ENCODE results near the gene WDR90. TPM values are rescaled to one million over a fixed set of nuclear protein-coding genes. Genes with fewer than 3 reads are reported as not detected.

The WDR90 gene
- total RNA-seq, 4 donors from 2014 or later = 29.8 to 154 (median 73.6) TPM

DNA sequence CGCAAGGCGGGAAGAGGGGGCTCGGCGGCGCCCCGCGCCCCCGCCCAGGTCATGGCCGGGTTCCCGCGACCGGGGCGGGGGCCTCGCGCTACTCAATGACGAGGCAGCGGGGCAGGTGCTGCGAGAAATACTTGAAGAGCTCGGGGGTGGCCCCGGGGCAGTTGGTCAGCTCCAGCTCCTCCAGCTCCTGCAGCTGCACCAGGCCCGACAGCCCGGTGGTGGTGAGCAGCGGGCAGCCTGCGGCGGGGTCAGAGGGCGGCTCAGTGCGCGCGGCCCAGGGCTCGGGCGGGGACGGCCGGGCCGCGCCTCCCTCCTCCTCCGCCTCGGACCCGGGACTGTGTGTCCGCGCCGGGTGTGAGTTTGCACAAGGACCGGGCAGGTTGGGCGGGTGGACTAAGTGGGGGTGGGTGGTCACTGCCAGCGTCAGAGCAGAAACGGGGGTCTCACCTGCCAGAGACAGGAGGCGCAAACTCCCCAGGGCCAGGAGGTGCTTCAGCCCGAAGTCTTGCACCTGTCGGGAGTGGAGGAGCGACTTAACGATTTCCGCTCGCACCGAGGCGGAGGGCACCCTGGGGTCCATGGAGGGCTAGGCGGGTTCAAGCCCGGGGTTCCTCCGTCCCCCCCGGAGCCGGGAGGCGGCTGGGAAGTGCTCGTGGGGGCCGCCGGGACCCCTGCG is 45.2 kb downstream of the WDR90 start:
- TF ChIP-seq, protein P1, sequence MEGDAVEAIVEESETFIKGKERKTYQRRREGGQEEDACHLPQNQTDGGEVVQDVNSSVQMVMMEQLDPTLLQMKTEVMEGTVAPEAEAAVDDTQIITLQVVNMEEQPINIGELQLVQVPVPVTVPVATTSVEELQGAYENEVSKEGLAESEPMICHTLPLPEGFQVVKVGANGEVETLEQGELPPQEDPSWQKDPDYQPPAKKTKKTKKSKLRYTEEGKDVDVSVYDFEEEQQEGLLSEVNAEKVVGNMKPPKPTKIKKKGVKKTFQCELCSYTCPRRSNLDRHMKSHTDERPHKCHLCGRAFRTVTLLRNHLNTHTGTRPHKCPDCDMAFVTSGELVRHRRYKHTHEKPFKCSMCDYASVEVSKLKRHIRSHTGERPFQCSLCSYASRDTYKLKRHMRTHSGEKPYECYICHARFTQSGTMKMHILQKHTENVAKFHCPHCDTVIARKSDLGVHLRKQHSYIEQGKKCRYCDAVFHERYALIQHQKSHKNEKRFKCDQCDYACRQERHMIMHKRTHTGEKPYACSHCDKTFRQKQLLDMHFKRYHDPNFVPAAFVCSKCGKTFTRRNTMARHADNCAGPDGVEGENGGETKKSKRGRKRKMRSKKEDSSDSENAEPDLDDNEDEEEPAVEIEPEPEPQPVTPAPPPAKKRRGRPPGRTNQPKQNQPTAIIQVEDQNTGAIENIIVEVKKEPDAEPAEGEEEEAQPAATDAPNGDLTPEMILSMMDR (IDR thresholded peaks at IDR 0.05) = no peak
- no peak for TF ChIP-seq POLR2A (IDR thresholded peaks at IDR 0.05)
- no peaks in the 10 kb centered on the region for H3K9me3 ChIP-seq
- peaks cover 0 to 33% (median 25%) of the 10 kb centered on the region in 4 donors for H3K4me1 ChIP-seq
- DNase-seq = no peak
- H3K36me3 ChIP-seq = no peaks in the 10 kb centered on the region
- peak overlapping the region in 1 of 4 donors; percentile 60 for H3K27ac ChIP-seq
- peaks cover 0 to 28% of the 10 kb centered on the region in 2 donors for H3K27me3 ChIP-seq
- H3K4me3 ChIP-seq = peak overlapping the region; percentile 37 to 58 (median 50)

DNA sequence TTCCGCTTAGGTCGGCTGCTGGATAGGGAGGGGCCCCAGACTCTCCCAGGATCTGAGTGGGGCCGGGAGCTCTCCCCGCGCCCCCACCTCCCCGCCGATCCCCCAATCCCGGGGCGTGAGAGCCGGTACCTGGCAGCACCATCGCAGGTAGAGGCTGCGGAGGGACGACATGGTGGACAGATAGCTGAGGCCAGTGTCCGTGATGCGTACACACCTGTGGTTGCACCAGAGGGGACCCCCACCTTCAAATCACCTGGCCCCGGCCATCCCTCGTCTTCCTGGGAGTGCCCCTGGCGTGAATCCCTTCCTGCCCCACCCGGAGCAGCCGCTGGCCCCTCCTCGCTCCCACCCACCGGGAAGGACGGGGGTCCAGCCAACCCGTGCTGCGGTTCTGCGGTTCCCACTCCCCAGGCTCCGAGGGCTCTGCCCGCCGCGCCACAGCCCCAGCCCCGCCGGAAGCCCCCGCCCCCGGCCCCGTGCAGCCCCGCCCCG is 45.7 kb downstream of the WDR90 start:
- H3K36me3 ChIP-seq = no peaks in the 10 kb centered on the region
- TF ChIP-seq POLR2A (IDR thresholded peaks at IDR 0.05) = no peak
- TF ChIP-seq, protein P1 (IDR thresholded peaks at IDR 0.05) = no peak
- H3K4me1 ChIP-seq = peaks cover 0 to 29% (median 20%) of the 10 kb centered on the region in 4 donors
- H3K4me3 ChIP-seq = peak overlapping the region; percentile 37 to 58 (median 50)
- DNase-seq = no peak
- peak overlapping the region in 2 of 4 donors; percentile 47 to 60 for H3K27ac ChIP-seq
- peaks cover 0 to 33% of the 10 kb centered on the region in 2 donors for H3K27me3 ChIP-seq
- H3K9me3 ChIP-seq = no peaks in the 10 kb centered on the region

DNA sequence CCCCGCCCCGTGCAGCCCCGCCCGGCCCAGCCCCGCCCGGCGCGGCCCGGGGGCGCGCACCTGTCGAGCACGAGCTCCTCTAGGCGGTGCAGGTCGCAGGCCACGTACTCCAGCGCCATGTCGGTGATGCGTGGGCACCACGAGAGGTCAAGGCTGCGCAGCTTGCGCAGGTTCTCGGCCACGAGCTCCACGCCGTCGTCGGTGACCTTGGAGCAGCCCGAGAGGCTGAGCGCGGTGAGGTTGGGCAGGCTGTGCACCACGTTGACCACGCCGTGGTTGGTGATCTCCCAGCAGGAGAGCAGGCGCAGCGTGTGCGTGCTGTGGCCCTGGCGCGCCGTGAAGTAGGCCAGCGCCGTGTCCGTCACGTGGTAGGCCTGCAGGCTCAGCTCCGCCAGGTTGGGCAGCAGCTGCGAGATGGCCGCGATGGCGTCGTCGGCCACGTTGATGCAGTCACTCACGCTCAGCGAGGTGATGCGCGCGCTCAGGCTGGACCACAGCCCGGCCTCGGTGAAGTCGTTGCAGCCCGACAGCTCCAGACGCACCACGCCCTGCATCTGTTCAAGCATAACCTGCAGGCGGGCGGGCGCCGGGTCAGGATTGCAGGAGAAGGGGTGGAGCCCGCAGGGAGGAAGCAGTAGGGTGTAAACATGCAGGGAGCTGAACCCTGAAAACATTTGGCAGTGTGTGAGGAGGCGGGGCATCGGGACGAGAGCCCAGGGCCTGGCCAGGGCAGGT is 46.4 kb downstream of the WDR90 start:
- H3K36me3 ChIP-seq = no peaks in the 10 kb centered on the region
- peak overlapping the region; percentile 35 to 72 (median 56) for H3K27ac ChIP-seq
- H3K9me3 ChIP-seq = no peaks in the 10 kb centered on the region
- TF ChIP-seq, protein P1 (IDR thresholded peaks at IDR 0.05) = no peak
- TF ChIP-seq POLR2A (IDR thresholded peaks at IDR 0.05) = peak in 1 of 2 donors; percentile 19
- peak; percentile 63 to 87 (median 87) for DNase-seq
- H3K4me1 ChIP-seq = peaks cover 0 to 29% (median 21%) of the 10 kb centered on the region in 4 donors
- peaks cover 0 to 39% of the 10 kb centered on the region in 2 donors for H3K27me3 ChIP-seq
- H3K4me3 ChIP-seq = peak overlapping the region; percentile 37 to 58 (median 50)

DNA sequence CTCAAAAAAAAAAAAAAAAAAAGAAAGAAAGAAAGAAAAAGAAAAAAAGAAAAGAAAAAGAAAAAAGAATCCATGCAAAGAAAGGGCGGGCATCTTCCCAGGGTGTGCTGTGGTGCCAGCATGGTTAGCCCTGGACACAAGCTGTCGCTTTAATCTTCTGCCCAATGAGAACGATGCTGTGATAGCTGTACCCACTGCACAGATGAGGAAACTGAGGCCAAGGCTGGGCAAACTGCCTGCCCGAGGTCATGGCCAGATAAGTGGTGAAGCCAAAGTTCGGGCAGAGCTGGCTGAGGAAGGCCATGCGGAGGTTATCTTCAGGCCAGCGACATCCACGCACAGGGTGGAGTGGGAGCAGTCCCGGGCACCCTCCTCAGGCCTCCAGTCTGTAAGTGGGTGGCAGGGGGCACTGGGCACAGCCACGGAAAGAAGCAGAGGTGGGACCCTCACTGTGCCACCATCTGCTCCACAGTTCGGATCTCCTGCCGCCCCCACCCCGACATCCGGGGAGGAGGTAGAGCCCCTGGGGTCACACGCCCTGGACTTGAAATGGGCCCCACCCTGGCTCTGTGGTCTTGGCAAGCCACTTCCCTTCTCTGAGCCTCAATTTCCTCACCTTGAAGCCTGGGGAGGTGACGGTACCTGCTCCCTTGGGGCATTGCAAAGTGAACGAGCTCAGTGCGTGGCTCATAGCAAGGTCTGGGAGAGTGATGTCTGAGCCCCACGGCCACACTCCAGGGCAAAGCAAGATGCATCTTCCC is 49.9 kb downstream of the WDR90 start:
- Histone ChIP-seq H3K9me3 (no peaks in the 10 kb centered on the region), H3K36me3 (no peaks in the 10 kb centered on the region), H3K27me3 (peaks cover 0 to 61% of the 10 kb centered on the region in 2 donors), H3K4me3 (no peak overlapping the region), H3K4me1 (peaks cover 0 to 23% (median 20%) of the 10 kb centered on the region in 4 donors), H3K27ac (no peak overlapping the region)
- TF ChIP-seq, protein P1 (IDR thresholded peaks at IDR 0.05) = no peak
- no peak for TF ChIP-seq POLR2A (IDR thresholded peaks at IDR 0.05)
- DNase-seq = no peak
